Measurements from ENCODE around the gene ANGPTL1.

DNA sequence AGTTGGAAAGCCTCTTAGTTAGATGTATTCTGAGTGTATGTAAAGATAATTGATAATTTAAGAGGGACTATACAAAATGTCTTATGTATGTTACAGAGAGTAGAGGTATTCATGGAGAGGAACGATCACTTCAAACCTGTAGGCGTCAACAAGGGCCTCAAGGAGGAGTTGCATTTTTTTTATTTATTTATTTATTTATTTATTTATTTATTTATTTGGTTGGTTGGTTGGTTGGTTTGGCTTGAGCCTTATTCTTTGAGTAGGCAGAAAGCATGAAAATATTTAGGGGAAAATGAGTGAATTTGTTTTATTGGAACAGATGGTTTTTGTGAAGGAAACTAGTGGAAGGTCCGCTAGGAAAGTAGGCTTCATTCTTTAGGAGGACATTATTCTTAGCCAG is 8.5 kb downstream of the ANGPTL1 start:
- TF ChIP-seq CEBPB (IDR thresholded peaks at IDR 0.05): no peak
- TF ChIP-seq NR3C1 (IDR thresholded peaks at IDR 0.05): no peak
- no peak for TF ChIP-seq FOXS1 (CRISPR knock-in tag; IDR thresholded peaks at IDR 0.05)
- TF ChIP-seq, protein P1, sequence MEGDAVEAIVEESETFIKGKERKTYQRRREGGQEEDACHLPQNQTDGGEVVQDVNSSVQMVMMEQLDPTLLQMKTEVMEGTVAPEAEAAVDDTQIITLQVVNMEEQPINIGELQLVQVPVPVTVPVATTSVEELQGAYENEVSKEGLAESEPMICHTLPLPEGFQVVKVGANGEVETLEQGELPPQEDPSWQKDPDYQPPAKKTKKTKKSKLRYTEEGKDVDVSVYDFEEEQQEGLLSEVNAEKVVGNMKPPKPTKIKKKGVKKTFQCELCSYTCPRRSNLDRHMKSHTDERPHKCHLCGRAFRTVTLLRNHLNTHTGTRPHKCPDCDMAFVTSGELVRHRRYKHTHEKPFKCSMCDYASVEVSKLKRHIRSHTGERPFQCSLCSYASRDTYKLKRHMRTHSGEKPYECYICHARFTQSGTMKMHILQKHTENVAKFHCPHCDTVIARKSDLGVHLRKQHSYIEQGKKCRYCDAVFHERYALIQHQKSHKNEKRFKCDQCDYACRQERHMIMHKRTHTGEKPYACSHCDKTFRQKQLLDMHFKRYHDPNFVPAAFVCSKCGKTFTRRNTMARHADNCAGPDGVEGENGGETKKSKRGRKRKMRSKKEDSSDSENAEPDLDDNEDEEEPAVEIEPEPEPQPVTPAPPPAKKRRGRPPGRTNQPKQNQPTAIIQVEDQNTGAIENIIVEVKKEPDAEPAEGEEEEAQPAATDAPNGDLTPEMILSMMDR (IDR thresholded peaks at IDR 0.05): no peak
- TF ChIP-seq, protein P2, sequence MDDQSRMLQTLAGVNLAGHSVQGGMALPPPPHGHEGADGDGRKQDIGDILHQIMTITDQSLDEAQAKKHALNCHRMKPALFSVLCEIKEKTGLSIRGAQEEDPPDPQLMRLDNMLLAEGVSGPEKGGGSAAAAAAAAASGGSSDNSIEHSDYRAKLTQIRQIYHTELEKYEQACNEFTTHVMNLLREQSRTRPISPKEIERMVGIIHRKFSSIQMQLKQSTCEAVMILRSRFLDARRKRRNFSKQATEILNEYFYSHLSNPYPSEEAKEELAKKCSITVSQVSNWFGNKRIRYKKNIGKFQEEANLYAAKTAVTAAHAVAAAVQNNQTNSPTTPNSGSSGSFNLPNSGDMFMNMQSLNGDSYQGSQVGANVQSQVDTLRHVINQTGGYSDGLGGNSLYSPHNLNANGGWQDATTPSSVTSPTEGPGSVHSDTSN (IDR thresholded peaks at IDR 0.05): no peak
- TF ChIP-seq EHMT2 (IDR thresholded peaks at IDR 0.05; ENCODE audit: low read depth): no peak
- TF ChIP-seq JUN (IDR thresholded peaks at IDR 0.05): no peak
- TF ChIP-seq CBX2 (IDR thresholded peaks at IDR 0.05; ENCODE audit: borderline replicate concordance, low read depth): no peak
- no peak for TF ChIP-seq ESRRA (IDR thresholded peaks at IDR 0.05; ENCODE audit: borderline replicate concordance, low read length)
- no peak for TF ChIP-seq EP300 (IDR thresholded peaks at IDR 0.05)
- TF ChIP-seq, protein P3, sequence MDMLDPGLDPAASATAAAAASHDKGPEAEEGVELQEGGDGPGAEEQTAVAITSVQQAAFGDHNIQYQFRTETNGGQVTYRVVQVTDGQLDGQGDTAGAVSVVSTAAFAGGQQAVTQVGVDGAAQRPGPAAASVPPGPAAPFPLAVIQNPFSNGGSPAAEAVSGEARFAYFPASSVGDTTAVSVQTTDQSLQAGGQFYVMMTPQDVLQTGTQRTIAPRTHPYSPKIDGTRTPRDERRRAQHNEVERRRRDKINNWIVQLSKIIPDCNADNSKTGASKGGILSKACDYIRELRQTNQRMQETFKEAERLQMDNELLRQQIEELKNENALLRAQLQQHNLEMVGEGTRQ (IDR thresholded peaks at IDR 0.05): no peak
- no peak for TF ChIP-seq POLR2A (IDR thresholded peaks at IDR 0.05; ENCODE audit: low read length)
